GM04503 (cell line): ENCODE results near the gene FUT2.
A peak's percentile ranks its signal among the peaks of the same experiment; 100 is the strongest.
"Not testable (repeated sequence)": the region's sequence is repeated elsewhere in the genome, so short reads cannot be mapped to it uniquely, and the experiment has no call there.

Source experiments
- DNase-seq: peaks from one replicate; pipeline ENCODE4 v3.0.0-alpha.2; 2012; ENCODE audit warnings: low read depth

Gene FUT2

GRCh38 chr19:48702701-48703100 is 6.9 kb downstream of the FUT2 start:
- no peak for DNase-seq

GRCh38 chr19:48703316-48703715 is 7.5 kb downstream of the FUT2 start:
- no peak for DNase-seq

- no peak for DNase-seq
These were observed 9.7 kb downstream of the FUT2 start for GRCh38 chr19:48705431-48705830.

GRCh38 chr19:48708471-48708870 is 12.7 kb downstream of the FUT2 start:
- no peak for DNase-seq

GRCh38 chr19:48711106-48711662 is 15.4 kb downstream of the FUT2 start:
- no peak for DNase-seq

GRCh38 chr19:48713041-48713863 is 17.5 kb downstream of the FUT2 start:
- no peak for DNase-seq

- peak; percentile 97 for DNase-seq
These were observed 18.3 kb downstream of the FUT2 start for GRCh38 chr19:48713864-48714755.

- DNase-seq: no peak
These were observed 19.2 kb downstream of the FUT2 start for GRCh38 chr19:48714759-48715675.

- DNase-seq: no peak
These were observed 20.0 kb downstream of the FUT2 start for GRCh38 chr19:48715681-48716171.

GRCh38 chr19:48716562-48717291 is 21.0 kb downstream of the FUT2 start:
- DNase-seq: no peak

- DNase-seq: not testable (repeated sequence)
These were observed 22.3 kb downstream of the FUT2 start for GRCh38 chr19:48718106-48718505.

GRCh38 chr19:48718711-48719231 is 23.0 kb downstream of the FUT2 start:
- no peak for DNase-seq

- DNase-seq: no peak
These were observed 23.7 kb downstream of the FUT2 start, which contains the start of gene MAMSTR for GRCh38 chr19:48719263-48720171. TSS of gene MAMSTR (minus strand) at chr19:48719725. CDS start at chr19:48719031, 694 bp downstream.

GRCh38 chr19:48720251-48720612 is 24.5 kb downstream of the FUT2 start:
- DNase-seq: no peak

GRCh38 chr19:48720613-48721296 is 25.0 kb downstream of the FUT2 start:
- DNase-seq: peak; percentile 96

- DNase-seq: no peak
These were observed 26.5 kb downstream of the FUT2 start for GRCh38 chr19:48722196-48722708.

- DNase-seq: peak; percentile 53
These were observed 29.3 kb downstream of the FUT2 start for GRCh38 chr19:48724796-48725753.
